NCI-H146 (cell line): ENCODE data around the gene MSI1.

Experiments
- DNase-seq: peaks from one replicate; lab custom pipeline; 2025; lab: John Stamatoyannopoulos, UW

Gene MSI1

GRCh38 chr12:120368789-120369602 lies at the start of gene MSI1:
Gene MSI1, minus strand, starts transcription at chr12:120369164. Its CDS starts 73 bp downstream, at chr12:120369091.
- peak; percentile 47 for DNase-seq

- DNase-seq: no peak
These were observed 49.1 kb upstream of the MSI1 start for GRCh38 chr12:120417917-120418580.

- no peak for DNase-seq
These were observed 47.7 kb upstream of the MSI1 start for GRCh38 chr12:120416490-120417216.

GRCh38 chr12:120413901-120414695 lies 45.1 kb upstream of the MSI1 start:
- DNase-seq: peak; percentile 21

DNA sequence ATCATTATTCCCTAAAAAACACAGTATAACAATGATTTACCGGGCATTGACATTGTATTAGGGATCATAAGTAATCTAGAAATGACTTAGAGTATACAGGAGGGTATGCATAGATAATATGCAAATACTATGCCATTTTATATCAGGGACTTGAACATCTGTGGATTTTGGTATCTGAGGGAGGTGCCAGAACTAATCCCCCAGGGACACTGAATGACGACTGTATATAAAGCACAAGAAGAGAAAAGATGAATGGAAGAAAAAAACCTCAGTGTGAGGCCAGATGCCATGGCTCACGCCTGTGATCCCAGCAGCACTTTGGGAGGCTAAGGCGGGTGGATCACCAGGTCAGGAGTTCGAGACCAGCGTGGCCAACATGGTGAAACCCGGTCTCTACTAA lies 43.5 kb upstream of the MSI1 start:
- DNase-seq: no peak

GRCh38 chr12:120408771-120409170 lies 39.8 kb upstream of the MSI1 start:
- DNase-seq: no peak

- no peak for DNase-seq
These were observed 37.6 kb upstream of the MSI1 start for GRCh38 chr12:120406553-120406952.

- no peak for DNase-seq
These were observed 37.1 kb upstream of the MSI1 start for GRCh38 chr12:120406069-120406468.

DNA sequence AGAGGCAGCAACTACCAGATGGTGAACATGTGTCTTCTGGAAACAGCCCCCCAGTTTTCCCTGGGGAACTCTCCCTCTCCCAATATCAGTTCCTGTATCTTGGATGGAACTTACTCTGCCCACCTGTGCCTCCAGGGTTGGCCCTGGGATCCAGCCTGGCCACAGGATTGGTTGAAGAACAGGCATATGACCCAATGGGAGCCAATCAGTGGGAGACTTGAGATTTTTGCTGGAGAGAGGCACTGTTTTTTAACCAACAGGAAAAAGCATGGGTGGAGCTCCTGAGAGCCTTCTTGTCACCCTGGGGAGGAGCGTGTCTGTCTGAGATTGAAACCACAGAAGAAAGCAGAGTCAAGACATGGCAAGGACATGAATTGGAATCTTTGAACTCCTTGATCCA lies 35.3 kb upstream of the MSI1 start:
- DNase-seq: no peak

DNA sequence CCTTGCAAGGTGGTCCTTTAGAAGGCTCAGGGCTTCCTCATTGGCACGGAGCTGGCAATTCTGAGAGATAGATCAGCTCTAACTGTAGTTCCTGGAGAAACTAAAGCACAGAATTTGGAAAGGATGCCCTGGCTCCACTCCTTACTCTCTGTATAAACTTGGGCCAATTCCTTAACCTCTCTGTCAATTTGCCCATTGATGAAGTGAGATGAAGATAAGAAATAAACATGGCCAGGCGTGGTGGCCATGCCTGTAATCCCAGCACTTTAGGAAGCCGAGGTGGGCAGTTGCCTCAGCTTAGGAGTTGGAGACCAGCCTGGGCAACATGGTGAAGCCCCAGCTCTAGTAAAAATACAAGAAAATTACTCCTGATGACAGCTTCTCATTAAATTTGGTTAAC lies 34.9 kb upstream of the MSI1 start:
- DNase-seq: no peak

DNA sequence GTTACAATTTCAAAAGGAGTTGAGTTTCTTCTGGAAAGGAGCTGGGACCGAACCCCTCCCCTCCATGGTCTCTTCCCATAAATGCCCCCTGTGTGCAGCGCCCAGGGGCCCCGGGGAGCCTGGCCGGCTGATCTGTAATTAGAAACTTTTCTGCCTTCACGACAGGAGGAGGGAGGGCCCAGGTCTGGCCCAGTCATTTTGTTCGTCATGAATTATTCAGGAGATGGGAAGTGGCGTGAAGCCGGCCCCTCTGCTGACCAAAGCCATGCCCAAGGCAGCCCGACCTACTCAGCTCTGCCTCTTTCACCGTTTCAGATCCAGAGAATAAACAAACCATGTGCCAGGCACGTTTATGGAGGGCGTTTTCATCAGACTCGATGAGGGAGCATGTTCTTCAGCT lies 33.3 kb upstream of the MSI1 start:
- DNase-seq: peak; percentile 31

DNA sequence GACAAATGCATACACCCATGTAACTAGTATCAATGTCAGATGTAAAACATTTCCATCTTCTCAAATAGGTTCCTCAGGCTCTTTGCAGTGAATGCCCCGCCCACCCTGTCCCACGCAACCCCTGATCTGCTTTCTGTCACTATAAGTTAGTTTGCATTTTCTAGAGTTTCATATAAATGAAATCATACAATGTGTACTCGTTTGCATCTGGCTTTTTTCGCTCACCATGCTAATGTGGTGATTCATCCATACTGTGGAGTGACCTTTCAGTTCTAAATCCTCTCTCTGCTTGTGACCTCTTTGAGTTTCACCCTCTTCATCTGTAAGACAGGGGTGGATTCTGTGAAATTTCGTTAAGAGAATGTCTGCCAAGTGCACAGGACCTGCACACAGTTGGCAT lies 30.6 kb upstream of the MSI1 start:
- no peak for DNase-seq

- peak; percentile 79 for DNase-seq
These were observed 29.0 kb upstream of the MSI1 start for GRCh38 chr12:120397824-120398540.

- peak; percentile 88 for DNase-seq
These were observed 25.8 kb upstream of the MSI1 start for GRCh38 chr12:120394483-120395367.

- no peak for DNase-seq
These were observed 21.7 kb upstream of the MSI1 start for GRCh38 chr12:120390540-120391120.

DNA sequence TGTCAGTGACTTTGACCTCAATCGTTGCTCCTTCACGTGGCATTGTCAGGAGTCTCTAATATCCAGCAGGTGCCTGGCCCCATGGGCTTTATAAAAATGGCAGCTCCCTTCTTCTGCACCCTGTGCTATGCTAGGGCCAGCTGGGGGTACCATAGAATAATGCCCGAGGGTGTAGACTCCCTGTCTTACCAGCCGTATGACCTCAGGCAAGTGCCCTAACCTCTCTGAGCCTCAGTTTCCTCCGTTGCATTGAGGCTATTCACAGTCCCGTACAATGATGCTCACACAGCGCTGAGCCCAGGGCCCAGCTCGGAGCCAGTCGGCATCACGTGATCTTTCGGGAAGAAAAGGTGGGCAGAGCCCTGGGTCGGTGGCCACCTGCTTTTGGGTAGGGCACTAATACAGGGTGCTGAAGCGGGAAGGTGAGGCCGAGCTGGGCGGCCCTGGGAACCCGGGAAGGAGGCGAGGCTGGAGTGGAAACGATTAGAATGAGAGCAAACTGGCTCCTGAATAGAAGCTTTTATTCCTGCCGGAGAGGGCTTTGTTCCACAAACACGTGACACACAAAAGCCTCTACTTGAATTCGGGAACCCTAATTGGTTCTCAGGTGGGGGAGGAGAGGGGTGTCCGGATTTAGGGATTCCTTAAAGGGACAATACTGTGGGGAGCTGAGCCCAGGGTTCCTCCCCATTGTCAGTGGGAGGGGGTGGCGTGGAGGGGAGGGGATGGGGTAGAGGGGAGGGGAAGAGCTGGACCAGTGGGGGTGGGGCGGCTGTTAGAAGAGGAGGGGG lies 19.9 kb upstream of the MSI1 start:
- DNase-seq: peak; percentile 75

GRCh38 chr12:120381752-120382419 lies 12.9 kb upstream of the MSI1 start:
- no peak for DNase-seq

DNA sequence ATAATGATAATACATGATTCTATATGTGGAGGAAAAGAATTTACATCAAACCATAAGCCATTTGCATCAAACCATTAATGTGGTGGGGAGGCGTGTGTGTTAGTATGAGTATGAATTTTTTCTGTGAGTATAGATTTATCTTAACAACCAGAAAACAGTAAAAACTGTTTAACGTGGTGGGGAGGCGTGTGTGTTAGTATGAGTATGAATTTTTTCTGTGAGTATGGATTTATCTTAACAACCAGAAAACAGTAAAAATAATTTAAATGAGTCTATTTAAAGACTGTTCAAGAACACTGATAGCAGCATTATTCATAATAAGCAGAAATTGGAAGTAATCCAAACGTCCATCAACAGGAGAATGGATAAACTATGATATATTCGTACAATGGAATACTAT lies 9.1 kb upstream of the MSI1 start:
- no peak for DNase-seq

GRCh38 chr12:120377611-120378010 lies 8.6 kb upstream of the MSI1 start:
- DNase-seq: no peak
